GM12878 (cell line): Measurements from ENCODE around the gene PLA2G1B. TPM values are rescaled to one million over a fixed set of nuclear protein-coding genes. Genes with fewer than 3 reads are reported as not detected.

ENCODE experiments used
- ATAC-seq: fragments of 200-7000 bp; cut with Tn5 transposase; 3 replicates; pipeline ENCODE4 v1.9.1; 2020; ENCODE audit warnings: mild to moderate bottlenecking, moderate library complexity
- BruUV-seq: library from RNA; stranded (reverse); fragments of 400-500 nt; replicated peaks from 2 replicates; lab custom pipeline; 2021; lab: Mats Ljungman, UMichigan
- CTCF ChIA-PET: fragments of 300-600 bp; sonication (Branson Sonifier 250); formaldehyde crosslinking; extraction: SDS; loops from one replicate; lab custom pipeline; 2021; ENCODE audit warnings: inconsistent platforms; lab: Yijun Ruan, JAX
- POLR2A ChIA-PET: fragments of 350-600 bp; formaldehyde crosslinking; extraction: SDS; loops from one replicate; lab custom pipeline; 2021; ENCODE audit warnings: inconsistent platforms; lab: Charles Lee
- RAD21 ChIA-PET: fragments of 300-600 bp; sonication (Branson Sonifier 250); formaldehyde crosslinking; loops from one replicate; lab custom pipeline; 2023; ENCODE audit warnings: antibody characterized with exemption; ENCODE audit not compliant: unreplicated experiment; lab: Charles Lee
- SMC1A ChIA-PET: fragments of 300-600 bp; sonication (Branson Sonifier 250); formaldehyde crosslinking; loops from one replicate; lab custom pipeline; 2023; ENCODE audit not compliant: unreplicated experiment, uncharacterized antibody; lab: Charles Lee
- DNase-seq: peaks from one replicate; pipeline ENCODE4 v3.0.0-alpha.2; 2011; ENCODE audit warnings: low read depth, low spot score
- FAIRE-seq: peaks from 3 replicates; lab custom pipeline; 2011; peaks lifted over from hg19 to GRCh38; lab: Jason Lieb, UNC
- H2AFZ ChIP-seq: 2 replicates; pipeline ENCODE4 v1.6.0; 2011; ENCODE audit warnings: low read depth, low read length, control low read depth; ENCODE audit not compliant: control insufficient read depth
- H3K27ac ChIP-seq: 2 replicates; pipeline ENCODE4 v1.5.1; 2011; ENCODE audit warnings: control low read depth; ENCODE audit not compliant: control insufficient read depth, insufficient read depth
- H3K27me3 ChIP-seq, 2 experiments: replicated peaks in 1 of 2; 2 replicates each; pipeline versions ENCODE4 v1.6.0 to v1.6.1; 2011; ENCODE audit warnings: low read length in 1 of 2; ENCODE audit not compliant: control insufficient read depth in 2 of 2, insufficient read depth in 2 of 2
- H3K36me3 ChIP-seq, 2 experiments: 2 replicates each; pipeline ENCODE4 v1.5.1; 2011; ENCODE audit warnings: low read length in 1 of 2; ENCODE audit not compliant: control insufficient read depth in 2 of 2, insufficient read depth in 2 of 2
- H3K4me1 ChIP-seq: 2 replicates; pipeline ENCODE4 v1.6.1; 2011; ENCODE audit warnings: mild to moderate bottlenecking, low read length, moderate library complexity, mixed read lengths; ENCODE audit not compliant: control insufficient read depth, insufficient read depth
- H3K4me2 ChIP-seq: 2 replicates; pipeline ENCODE4 v1.6.0; 2011; ENCODE audit warnings: control low read depth; ENCODE audit not compliant: control insufficient read depth, insufficient read depth
- H3K4me3 ChIP-seq: fragments of 200-600 bp; sonication (generic); 2 replicates; pipeline ENCODE4 v1.5.1; 2016
- H3K79me2 ChIP-seq: 2 replicates; pipeline ENCODE4 v1.6.0; 2011; ENCODE audit warnings: low read length; ENCODE audit not compliant: control insufficient read depth, insufficient read depth
- H3K9ac ChIP-seq: 2 replicates; pipeline ENCODE4 v1.8.0; 2011; ENCODE audit warnings: low read length, control low read depth, mixed read lengths; ENCODE audit not compliant: control insufficient read depth, insufficient read depth
- H3K9me3 ChIP-seq: replicated peaks from 3 replicates; pipeline ENCODE4 v1.5.1; 2011; ENCODE audit warnings: mild to moderate bottlenecking, low read length; ENCODE audit not compliant: control insufficient read depth, insufficient read depth
- H4K20me1 ChIP-seq: 2 replicates; pipeline ENCODE4 v1.6.0; 2011; ENCODE audit not compliant: control insufficient read depth, insufficient read depth
- BRCA1 ChIP-seq: IDR thresholded peaks from 2 replicates; pipeline ENCODE4 v1.6.1; 2011; ENCODE audit warnings: low read depth, low read length, improper control_type of control experiment
- DPF2 ChIP-seq: fragments of 450-650 bp; IDR thresholded peaks from 2 replicates; pipeline ENCODE4 v1.6.1; 2017; ENCODE audit warnings: mild to moderate bottlenecking
- EZH2 ChIP-seq: IDR thresholded peaks from 2 replicates; pipeline ENCODE4 v1.6.1; 2012; ENCODE audit warnings: low read depth, mild to moderate bottlenecking, control low read depth, inconsistent platforms, low read length, borderline replicate concordance; ENCODE audit not compliant: control insufficient read depth
- IKZF2 ChIP-seq, 2 experiments: fragments of 450-650 bp; IDR thresholded peaks; 2 replicates each; pipeline ENCODE4 v1.6.1; 2017; ENCODE audit warnings: mild to moderate bottlenecking in 2 of 2, moderate library complexity in 2 of 2
- IRF3 ChIP-seq: fragments of 450-650 bp; IDR thresholded peaks from 2 replicates; pipeline ENCODE4 v1.6.1; 2014; ENCODE audit warnings: mild to moderate bottlenecking
- NBN ChIP-seq: fragments of 450-650 bp; IDR thresholded peaks from 2 replicates; pipeline ENCODE4 v1.6.1; 2016
- NFXL1 ChIP-seq: fragments of 450-650 bp; IDR thresholded peaks from 2 replicates; pipeline ENCODE4 v1.6.1; 2017; ENCODE audit warnings: antibody characterized with exemption, mild to moderate bottlenecking, borderline replicate concordance
- NRF1 ChIP-seq: conservative IDR thresholded peaks from 2 replicates; pipeline ENCODE4 v1.6.1; 2011; ENCODE audit warnings: mild to moderate bottlenecking, low read depth, low read length, improper control_type of control experiment
- RAD21 ChIP-seq: IDR thresholded peaks from 2 replicates; pipeline ENCODE4 v1.6.1; 2011; ENCODE audit warnings: mild to moderate bottlenecking, low read depth, low read length, moderate library complexity; ENCODE audit not compliant: insufficient read depth
- SMAD1 ChIP-seq: fragments of 450-650 bp; IDR thresholded peaks from 2 replicates; pipeline ENCODE4 v1.6.1; 2018; ENCODE audit warnings: mild to moderate bottlenecking, low read depth; ENCODE audit not compliant: partially characterized antibody
- SMARCA5 ChIP-seq: fragments of 450-650 bp; IDR thresholded peaks from 2 replicates; pipeline ENCODE4 v1.6.1; 2017; ENCODE audit warnings: mild to moderate bottlenecking
- TCF7 ChIP-seq: IDR thresholded peaks from 2 replicates; pipeline ENCODE4 v1.6.1; 2014; ENCODE audit warnings: antibody characterized with exemption, borderline replicate concordance
- ZBED1 ChIP-seq: IDR thresholded peaks from 2 replicates; pipeline ENCODE4 v1.6.1; 2016; ENCODE audit warnings: borderline replicate concordance
- WGBS: methylation state at CpG from one replicate; pipeline ENCODE4 v1.1.6; 2016; ENCODE audit warnings: low lambda C conversion rate; ENCODE audit not compliant: insufficient replicate concordance, insufficient coverage; ENCODE audit errors: missing lambda C conversion rate; 5-methylcytosine and 5-hydroxymethylcytosine counted together
- in situ Hi-C: fragments of 300-500 bp; cut with MboI; formaldehyde crosslinking; loops from 9 replicates; pipeline ENCODE4 v1.14.3; 2018; ENCODE audit warnings: mixed read lengths
- intact Hi-C: fragments of 100-400 bp; cut with micrococcal nuclease; formaldehyde crosslinking; loops from one replicate; pipeline ENCODE4 v1.14.2; 2022; ENCODE audit not compliant: unreplicated experiment
- polyA plus RNA-seq, 11 experiments: library from polyadenylated mRNA; depleted of rRNA in 4 of 11; unstranded in 6 of 11; stranded (reverse) in 5 of 11; fragments of >200 nt; fragmentation: Nextera tagmentation in 4 of 11; fragmentation: Illumina TruSeq in 1 of 11; extraction: Ambion mirVana in 4 of 11; extraction: Trizol in 1 of 11; gene quantifications; 1 replicate in 1 of 11; 2 replicates in 10 of 11; pipeline versions ENCODE4 v1.2.1 to v1.2.3, GENCODE V29; 2011 to 2016; ENCODE audit warnings: inconsistent platforms in 2 of 11, missing spikeins in 2 of 11, low read depth in 1 of 11
- total RNA-seq, 4 experiments: library from RNA; depleted of rRNA in 3 of 4; stranded (reverse); fragments of >200 nt in 3 of 4; fragmentation: Illumina TruSeq in 1 of 4; extraction: Trizol in 1 of 4; gene quantifications; 2 replicates each; pipeline versions ENCODE4 v1.2.1 to v1.2.3, GENCODE V29; 2013 to 2021
- TF ChIP-seq, protein P1 (sequence below): fragments of 450-650 bp; conservative IDR thresholded peaks from 2 replicates; pipeline ENCODE4 v1.6.1; 2017; ENCODE audit warnings: mild to moderate bottlenecking, moderate library complexity
- TF ChIP-seq, protein P2 (sequence below): fragments of 450-650 bp; formaldehyde crosslinking; IDR thresholded peaks from 2 replicates; pipeline ENCODE4 v1.4.0; 2020; ENCODE audit warnings: mild to moderate bottlenecking, moderate library complexity

The PLA2G1B gene
- total and polyA plus RNA-seq, 10 of the 15 experiments (the other 5 are each of a cell fraction or from before 2014, with no cell fraction given) = not detected

- no peak for TF ChIP-seq IRF3
- no peak for TF ChIP-seq NRF1
Observed at GRCh38 chr12:120363274-120363855, 35.8 kb upstream of the PLA2G1B start (continued).

DNA sequence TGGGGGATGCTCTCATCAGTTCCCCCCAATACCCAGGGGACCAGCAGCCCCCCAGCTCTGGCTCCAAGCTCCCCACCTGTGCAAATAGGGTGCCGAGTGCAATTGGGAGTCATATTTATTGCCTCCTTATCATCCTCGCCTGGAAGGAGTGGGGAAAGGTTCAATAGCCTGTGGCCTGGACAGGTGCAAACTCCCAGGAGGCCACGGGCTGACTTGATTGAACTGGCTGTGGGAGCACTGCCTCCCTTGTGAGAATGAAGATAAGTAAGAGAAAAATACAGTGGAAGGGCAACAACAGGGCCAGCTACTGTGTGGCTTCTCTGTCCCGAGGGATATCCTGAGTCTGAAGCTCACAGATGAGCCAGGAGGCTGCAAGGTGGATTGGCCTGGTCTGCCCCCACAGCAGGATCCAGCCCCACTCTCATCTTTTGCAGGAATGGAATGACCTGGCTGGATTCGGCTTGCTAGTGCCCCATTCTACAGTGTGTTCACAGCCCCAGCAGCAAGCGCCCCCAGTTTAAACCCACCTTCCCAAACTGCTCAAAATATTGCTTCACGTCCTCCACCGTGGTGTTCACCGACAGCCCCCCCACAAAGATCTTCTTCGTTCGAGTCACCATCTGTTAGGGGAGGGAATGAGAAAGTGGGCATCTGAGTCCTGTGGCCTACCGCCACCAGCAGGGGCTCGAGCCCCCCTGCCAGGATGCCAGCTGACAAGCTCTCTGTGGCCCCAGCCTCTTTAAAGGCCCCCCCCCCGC is 35.1 kb upstream of the PLA2G1B start:
- Histone ChIP-seq H3K4me1 (no peaks in the 10 kb centered on the region), H3K79me2 (no peaks in the 10 kb centered on the region), H3K27me3 (peaks cover 5 to 6% of the 10 kb centered on the region in 2 experiments; a peak in 3 of 4 replicates), H3K36me3 (no peaks in the 10 kb centered on the region), H3K9me3 (no peaks in the 10 kb centered on the region), H4K20me1 (no peaks in the 10 kb centered on the region), H3K4me2 (no peak overlapping the region), H3K4me3 (no peak overlapping the region), H3K27ac (no peak overlapping the region), H3K9ac (no peak overlapping the region), H2AFZ (no peak overlapping the region)
- intact Hi-C loops (no loop called here), in situ Hi-C loops (no loop called here)
- no peak for ATAC-seq
- ChIA-PET SMC1A (no interaction called here), RAD21 (no interaction called here), CTCF (no interaction called here), POLR2A (no interaction called here)
- WGBS = 28% methylated on average over 13 of the region's 14 CpGs
- BruUV-seq = no TSS peak
- no peak for DNase-seq
- no peak for FAIRE-seq
- TF ChIP-seq, protein P1, sequence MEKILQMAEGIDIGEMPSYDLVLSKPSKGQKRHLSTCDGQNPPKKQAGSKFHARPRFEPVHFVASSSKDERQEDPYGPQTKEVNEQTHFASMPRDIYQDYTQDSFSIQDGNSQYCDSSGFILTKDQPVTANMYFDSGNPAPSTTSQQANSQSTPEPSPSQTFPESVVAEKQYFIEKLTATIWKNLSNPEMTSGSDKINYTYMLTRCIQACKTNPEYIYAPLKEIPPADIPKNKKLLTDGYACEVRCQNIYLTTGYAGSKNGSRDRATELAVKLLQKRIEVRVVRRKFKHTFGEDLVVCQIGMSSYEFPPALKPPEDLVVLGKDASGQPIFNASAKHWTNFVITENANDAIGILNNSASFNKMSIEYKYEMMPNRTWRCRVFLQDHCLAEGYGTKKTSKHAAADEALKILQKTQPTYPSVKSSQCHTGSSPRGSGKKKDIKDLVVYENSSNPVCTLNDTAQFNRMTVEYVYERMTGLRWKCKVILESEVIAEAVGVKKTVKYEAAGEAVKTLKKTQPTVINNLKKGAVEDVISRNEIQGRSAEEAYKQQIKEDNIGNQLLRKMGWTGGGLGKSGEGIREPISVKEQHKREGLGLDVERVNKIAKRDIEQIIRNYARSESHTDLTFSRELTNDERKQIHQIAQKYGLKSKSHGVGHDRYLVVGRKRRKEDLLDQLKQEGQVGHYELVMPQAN = no peak
- TF ChIP-seq SMARCA5 = no peak
- no peak for TF ChIP-seq NFXL1
- no peak for TF ChIP-seq BRCA1
- TF ChIP-seq EZH2 = no peak
- no peak for TF ChIP-seq NBN
- no peak for TF ChIP-seq SMAD1
- no peak for TF ChIP-seq RAD21
- no peak for TF ChIP-seq TCF7
- TF ChIP-seq, protein P2, sequence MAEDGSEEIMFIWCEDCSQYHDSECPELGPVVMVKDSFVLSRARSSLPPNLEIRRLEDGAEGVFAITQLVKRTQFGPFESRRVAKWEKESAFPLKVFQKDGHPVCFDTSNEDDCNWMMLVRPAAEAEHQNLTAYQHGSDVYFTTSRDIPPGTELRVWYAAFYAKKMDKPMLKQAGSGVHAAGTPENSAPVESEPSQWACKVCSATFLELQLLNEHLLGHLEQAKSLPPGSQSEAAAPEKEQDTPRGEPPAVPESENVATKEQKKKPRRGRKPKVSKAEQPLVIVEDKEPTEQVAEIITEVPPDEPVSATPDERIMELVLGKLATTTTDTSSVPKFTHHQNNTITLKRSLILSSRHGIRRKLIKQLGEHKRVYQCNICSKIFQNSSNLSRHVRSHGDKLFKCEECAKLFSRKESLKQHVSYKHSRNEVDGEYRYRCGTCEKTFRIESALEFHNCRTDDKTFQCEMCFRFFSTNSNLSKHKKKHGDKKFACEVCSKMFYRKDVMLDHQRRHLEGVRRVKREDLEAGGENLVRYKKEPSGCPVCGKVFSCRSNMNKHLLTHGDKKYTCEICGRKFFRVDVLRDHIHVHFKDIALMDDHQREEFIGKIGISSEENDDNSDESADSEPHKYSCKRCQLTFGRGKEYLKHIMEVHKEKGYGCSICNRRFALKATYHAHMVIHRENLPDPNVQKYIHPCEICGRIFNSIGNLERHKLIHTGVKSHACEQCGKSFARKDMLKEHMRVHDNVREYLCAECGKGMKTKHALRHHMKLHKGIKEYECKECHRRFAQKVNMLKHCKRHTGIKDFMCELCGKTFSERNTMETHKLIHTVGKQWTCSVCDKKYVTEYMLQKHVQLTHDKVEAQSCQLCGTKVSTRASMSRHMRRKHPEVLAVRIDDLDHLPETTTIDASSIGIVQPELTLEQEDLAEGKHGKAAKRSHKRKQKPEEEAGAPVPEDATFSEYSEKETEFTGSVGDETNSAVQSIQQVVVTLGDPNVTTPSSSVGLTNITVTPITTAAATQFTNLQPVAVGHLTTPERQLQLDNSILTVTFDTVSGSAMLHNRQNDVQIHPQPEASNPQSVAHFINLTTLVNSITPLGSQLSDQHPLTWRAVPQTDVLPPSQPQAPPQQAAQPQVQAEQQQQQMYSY = no peak
- TF ChIP-seq ZBED1 = no peak
- no peak for TF ChIP-seq IKZF2 (IDR thresholded peaks at IDR 0.05)
- TF ChIP-seq DPF2 = no peak
